Cortex of kidney (tissue), 1 donor: ENCODE data around the gene C3orf33.

Source experiments
- DNase-seq: peaks from one replicate; lab custom pipeline; 2025; lab: John Stamatoyannopoulos, UW

C3orf33 gene

DNA sequence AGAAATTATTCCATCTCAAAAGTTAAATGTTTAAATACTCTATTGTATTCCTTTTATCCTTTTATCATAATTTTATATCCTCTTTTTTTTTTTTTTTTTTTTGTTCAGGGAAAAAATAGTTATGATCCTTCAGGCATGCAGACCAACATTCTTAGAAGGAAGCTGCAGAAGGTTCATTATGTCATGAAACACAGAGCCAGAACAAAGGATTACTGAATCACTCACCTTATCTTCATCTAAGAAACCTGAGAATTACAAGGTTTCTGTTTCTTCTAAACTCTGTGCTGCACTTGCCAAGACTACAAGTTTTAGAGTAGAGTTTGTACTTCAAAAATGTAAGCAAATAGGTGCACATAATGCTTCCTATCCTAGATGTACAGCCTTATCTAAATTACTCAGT is 64.5 kb downstream of the C3orf33 start:
- DNase-seq, result no peak

GRCh38 chr3:155741101-155741500 is 65.0 kb downstream of the C3orf33 start:
- DNase-seq, result no peak

GRCh38 chr3:155739154-155739553 is 66.9 kb downstream of the C3orf33 start:
- no peak for DNase-seq

DNA sequence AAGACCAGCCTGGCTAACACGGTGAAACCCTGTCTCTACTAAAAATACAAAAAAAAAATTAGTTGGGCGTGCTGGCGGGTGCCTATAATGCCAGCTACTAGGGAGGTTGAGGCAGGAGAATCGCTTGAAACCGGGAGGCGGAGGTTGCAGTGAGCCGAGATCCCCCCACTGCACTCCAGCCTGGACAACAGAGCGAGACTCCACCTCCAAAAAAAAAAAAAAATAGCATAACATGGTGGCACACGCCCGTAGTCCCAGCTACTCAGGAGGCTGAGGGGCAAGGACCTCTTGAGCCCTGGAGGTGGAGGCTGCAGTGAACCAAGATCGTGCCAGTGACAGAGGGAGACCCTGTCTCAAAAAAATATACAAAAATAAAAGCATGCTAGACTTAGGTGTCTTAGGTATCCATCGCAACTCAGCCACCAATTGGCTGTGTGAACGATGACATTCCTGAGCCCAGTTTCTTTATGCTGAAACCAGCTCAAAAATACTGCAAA is 67.5 kb downstream of the C3orf33 start:
- DNase-seq, result no peak

DNA sequence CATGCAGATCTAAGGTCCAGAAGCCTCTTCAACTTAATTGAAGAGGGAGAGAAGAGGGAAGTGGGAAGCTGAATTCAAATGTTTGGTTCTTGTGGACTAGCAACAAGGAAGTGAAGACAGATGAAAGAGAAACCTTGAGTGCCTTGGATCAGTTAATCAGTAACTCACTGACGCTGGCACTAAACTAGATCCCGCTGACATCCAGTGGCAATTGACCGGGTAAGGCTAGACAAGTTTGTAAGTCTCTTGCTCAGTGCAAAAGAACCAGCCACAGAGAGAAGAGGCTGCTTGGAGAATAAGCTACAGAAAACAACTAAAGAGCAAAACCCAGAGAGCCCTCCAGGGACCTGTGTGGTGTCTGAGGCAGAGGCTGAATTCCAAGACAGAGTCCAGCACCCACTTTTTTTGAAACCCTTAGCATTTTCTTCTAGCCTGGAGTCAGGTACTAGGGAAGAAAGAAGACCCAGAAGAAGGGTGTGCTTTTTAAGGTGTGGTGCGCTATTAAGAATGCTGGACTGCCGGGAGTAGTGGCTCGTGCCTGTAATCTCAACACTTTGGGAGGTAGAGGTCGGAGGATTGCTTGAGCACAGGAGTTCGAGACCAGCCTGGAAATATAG is 68.1 kb downstream of the C3orf33 start:
- DNase-seq, result no peak

- no peak for DNase-seq
These were observed 69.7 kb downstream of the C3orf33 start for GRCh38 chr3:155736381-155736780.

DNA sequence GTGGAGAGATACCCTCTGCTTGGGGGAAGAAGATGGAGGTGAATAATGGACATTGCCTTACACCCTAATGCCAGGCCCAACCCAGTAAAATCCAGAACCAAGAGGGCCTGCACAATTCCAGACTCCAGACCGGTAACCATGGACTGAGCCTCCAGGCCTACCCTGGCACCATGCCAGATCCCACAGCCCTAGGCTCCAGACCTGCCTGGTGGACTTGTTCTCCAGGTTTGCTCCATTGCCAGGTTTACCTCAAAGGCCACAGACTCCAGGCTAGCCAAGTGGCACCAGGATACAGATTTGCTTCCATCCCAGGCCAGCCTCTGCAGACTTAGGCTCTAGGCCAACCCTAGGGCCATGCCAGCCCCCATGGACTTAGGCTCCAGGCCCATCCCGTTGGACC is 75.2 kb downstream of the C3orf33 start:
- no peak for DNase-seq

DNA sequence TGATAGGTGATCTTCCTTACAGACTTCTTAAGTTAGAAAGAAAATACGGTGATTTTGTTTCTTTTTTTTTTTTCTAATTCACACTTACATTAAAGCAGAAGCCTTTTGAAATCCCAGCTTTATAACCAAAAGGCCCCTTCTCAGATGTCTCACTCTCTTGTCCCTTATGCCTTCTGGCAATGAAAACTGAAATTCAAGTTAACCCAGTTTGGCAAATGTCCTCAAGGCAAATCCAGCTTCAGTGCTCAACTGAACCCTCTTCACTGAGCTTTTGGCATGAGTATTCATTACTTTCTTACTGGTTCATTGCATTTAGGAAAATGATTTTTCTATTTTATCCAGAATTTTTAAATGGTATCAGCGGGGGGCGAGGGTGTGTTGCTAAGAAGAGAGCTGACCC is 78.2 kb downstream of the C3orf33 start:
- no peak for DNase-seq

DNA sequence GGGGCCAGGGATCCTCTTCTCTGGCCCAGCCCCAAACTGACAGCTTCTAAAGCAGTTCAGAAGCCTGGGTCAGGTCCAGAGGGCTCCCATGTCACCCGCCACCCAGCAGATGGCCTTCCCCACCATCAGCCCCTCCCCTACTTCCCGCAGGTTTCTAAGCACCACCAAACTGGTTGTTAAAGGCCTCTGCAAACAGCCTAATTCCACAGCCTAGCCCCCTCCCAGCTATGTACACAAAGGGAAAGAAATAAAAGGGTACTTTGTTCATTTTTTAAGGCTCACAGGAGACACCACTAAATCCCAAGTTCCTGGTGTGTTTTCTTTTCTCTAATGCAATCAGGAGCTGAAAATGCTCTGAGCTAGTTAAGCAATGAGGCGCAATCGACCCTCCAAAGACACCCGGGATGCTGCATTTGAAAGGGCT is 91.8 kb downstream of the C3orf33 start:
- DNase-seq, result no peak
